Testis (tissue), 2 donors: ENCODE data around the gene ANKRD13D.

Experiments used
- CTCF ChIP-seq, 3 experiments: fragments of 450-650 bp in 2 of 3; fragments of 200-600 bp in 1 of 3; sonication (generic) in 1 of 3; IDR thresholded peaks; one replicate each; pipeline ENCODE4 v1.5.1; 2016 to 2019; ENCODE audit warnings: antibody characterized with exemption in 3 of 3, mild to moderate bottlenecking in 2 of 3, moderate library complexity in 1 of 3
- POLR2A ChIP-seq: fragments of 450-650 bp; IDR thresholded peaks from one replicate; pipeline ENCODE4 v1.6.1; 2017; ENCODE audit warnings: antibody characterized with exemption, mild to moderate bottlenecking, moderate library complexity

- TF ChIP-seq CTCF (IDR thresholded peaks at IDR 0.05) (no peak), POLR2A (no peak)
These were observed 55.2 kb downstream of the ANKRD13D start for GRCh38 chr11:67344264-67344663.
